Measurements from ENCODE around the gene IDI1.

The IDI1 gene

DNA sequence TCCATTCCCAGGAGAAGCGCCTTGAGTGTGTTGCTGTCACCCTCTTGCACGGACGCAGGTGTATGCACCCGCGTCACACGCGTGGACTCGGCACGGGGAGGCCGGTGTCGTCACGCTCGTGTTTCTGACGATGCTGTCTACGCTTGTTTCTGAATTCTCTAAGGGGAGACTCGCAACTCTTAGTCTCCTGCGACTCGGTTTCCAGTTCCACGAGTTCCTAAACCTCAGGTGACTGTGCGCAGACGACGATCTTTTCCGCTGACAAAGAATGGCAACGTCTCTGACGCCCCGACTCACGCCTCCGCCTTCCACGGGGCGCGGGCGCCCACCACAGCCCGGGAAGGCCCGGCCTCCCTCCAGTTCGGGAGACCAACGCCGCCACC, 579 bp downstream of the IDI1 start:
- DNase-seq (ENCODE audit: low read depth in 1 of 2, low spot score in 1 of 2), result no peak
- Histone ChIP-seq H3K27ac (replicated peaks) (peak overlapping the region; percentile 93), H3K4me3 (replicated peaks; ENCODE audit: insufficient read depth, low read length) (peak overlapping the region; percentile 56), H3K27me3 (ENCODE audit: insufficient read depth, poor library complexity, severe bottlenecking) (no peaks in the 10 kb centered on the region)
- TF ChIP-seq, protein P1, sequence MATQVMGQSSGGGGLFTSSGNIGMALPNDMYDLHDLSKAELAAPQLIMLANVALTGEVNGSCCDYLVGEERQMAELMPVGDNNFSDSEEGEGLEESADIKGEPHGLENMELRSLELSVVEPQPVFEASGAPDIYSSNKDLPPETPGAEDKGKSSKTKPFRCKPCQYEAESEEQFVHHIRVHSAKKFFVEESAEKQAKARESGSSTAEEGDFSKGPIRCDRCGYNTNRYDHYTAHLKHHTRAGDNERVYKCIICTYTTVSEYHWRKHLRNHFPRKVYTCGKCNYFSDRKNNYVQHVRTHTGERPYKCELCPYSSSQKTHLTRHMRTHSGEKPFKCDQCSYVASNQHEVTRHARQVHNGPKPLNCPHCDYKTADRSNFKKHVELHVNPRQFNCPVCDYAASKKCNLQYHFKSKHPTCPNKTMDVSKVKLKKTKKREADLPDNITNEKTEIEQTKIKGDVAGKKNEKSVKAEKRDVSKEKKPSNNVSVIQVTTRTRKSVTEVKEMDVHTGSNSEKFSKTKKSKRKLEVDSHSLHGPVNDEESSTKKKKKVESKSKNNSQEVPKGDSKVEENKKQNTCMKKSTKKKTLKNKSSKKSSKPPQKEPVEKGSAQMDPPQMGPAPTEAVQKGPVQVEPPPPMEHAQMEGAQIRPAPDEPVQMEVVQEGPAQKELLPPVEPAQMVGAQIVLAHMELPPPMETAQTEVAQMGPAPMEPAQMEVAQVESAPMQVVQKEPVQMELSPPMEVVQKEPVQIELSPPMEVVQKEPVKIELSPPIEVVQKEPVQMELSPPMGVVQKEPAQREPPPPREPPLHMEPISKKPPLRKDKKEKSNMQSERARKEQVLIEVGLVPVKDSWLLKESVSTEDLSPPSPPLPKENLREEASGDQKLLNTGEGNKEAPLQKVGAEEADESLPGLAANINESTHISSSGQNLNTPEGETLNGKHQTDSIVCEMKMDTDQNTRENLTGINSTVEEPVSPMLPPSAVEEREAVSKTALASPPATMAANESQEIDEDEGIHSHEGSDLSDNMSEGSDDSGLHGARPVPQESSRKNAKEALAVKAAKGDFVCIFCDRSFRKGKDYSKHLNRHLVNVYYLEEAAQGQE (IDR thresholded peaks at IDR 0.05; ENCODE audit: insufficient replicate concordance, low read depth), result no peak
- TF ChIP-seq GABPA (IDR thresholded peaks at IDR 0.05; ENCODE audit: low read depth), result no peak
- TF ChIP-seq POLR2AphosphoS5 (IDR thresholded peaks at IDR 0.05; ENCODE audit: low read depth), result no peak
- no peak for TF ChIP-seq SPI1 (IDR thresholded peaks at IDR 0.05; ENCODE audit: borderline replicate concordance, low read depth)
- TF ChIP-seq, protein P2, sequence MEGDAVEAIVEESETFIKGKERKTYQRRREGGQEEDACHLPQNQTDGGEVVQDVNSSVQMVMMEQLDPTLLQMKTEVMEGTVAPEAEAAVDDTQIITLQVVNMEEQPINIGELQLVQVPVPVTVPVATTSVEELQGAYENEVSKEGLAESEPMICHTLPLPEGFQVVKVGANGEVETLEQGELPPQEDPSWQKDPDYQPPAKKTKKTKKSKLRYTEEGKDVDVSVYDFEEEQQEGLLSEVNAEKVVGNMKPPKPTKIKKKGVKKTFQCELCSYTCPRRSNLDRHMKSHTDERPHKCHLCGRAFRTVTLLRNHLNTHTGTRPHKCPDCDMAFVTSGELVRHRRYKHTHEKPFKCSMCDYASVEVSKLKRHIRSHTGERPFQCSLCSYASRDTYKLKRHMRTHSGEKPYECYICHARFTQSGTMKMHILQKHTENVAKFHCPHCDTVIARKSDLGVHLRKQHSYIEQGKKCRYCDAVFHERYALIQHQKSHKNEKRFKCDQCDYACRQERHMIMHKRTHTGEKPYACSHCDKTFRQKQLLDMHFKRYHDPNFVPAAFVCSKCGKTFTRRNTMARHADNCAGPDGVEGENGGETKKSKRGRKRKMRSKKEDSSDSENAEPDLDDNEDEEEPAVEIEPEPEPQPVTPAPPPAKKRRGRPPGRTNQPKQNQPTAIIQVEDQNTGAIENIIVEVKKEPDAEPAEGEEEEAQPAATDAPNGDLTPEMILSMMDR (IDR thresholded peaks at IDR 0.05; ENCODE audit: insufficient read depth, low read length), result no peak

- Histone ChIP-seq H3K4me3 (replicated peaks; ENCODE audit: insufficient read depth, low read length) (peak overlapping the region; percentile 56), H3K27ac (replicated peaks) (peak overlapping the region; percentile 93), H3K27me3 (ENCODE audit: insufficient read depth, poor library complexity, severe bottlenecking) (no peaks in the 10 kb centered on the region)
- DNase-seq (ENCODE audit: low read depth in 1 of 2, low spot score in 1 of 2), result no peak
- TF ChIP-seq POLR2AphosphoS5 (IDR thresholded peaks at IDR 0.05; ENCODE audit: low read depth), result no peak
- TF ChIP-seq, protein P1 (IDR thresholded peaks at IDR 0.05; ENCODE audit: insufficient replicate concordance, low read depth), result no peak
- TF ChIP-seq GABPA (IDR thresholded peaks at IDR 0.05; ENCODE audit: low read depth), result no peak
- TF ChIP-seq SPI1 (IDR thresholded peaks at IDR 0.05; ENCODE audit: borderline replicate concordance, low read depth), result no peak
- TF ChIP-seq, protein P2 (IDR thresholded peaks at IDR 0.05; ENCODE audit: insufficient read depth, low read length), result no peak
These were observed 982 bp downstream of the IDI1 start for GRCh38 chr10:1047937-1048336.

DNA sequence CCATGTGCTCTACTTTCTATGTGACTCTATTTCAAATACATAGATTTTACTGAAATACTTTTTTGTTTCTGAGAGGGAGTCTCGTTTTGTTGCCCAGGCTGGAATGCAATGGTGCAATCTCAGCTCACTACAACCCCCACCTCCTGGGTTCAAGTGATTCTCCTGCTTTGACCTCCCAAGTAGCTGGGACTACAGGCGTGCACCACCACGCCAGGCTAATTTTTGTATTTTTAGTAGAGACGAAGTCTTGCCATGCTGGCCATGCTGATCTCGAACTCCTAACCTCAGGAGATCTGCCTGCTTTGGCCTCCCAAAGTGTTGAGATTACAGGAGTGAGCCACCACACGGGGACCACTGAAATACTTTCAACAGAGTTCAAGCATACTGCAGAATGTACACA, 3.5 kb downstream of the IDI1 start:
- H3K4me3 ChIP-seq (replicated peaks; ENCODE audit: insufficient read depth, low read length), result no peak overlapping the region
- TF ChIP-seq GABPA (IDR thresholded peaks at IDR 0.05; ENCODE audit: low read depth) (no peak), POLR2AphosphoS5 (IDR thresholded peaks at IDR 0.05; ENCODE audit: low read depth) (no peak), SPI1 (IDR thresholded peaks at IDR 0.05; ENCODE audit: borderline replicate concordance, low read depth) (no peak)
- TF ChIP-seq, protein P1 (IDR thresholded peaks at IDR 0.05; ENCODE audit: insufficient replicate concordance, low read depth), result no peak
- TF ChIP-seq, protein P2 (IDR thresholded peaks at IDR 0.05; ENCODE audit: insufficient read depth, low read length), result no peak
- DNase-seq (ENCODE audit: low read depth in 1 of 2, low spot score in 1 of 2), result no peak
- H3K27ac ChIP-seq (replicated peaks), result no peak overlapping the region
- H3K27me3 ChIP-seq (ENCODE audit: insufficient read depth, poor library complexity, severe bottlenecking), result no peaks in the 10 kb centered on the region

Measured in HL-60 (cell line).